ENCODE results near the gene DET1.
A peak's percentile ranks its signal among the peaks of the same experiment; 100 is the strongest.
"Not testable (repeated sequence)": the region's sequence is repeated elsewhere in the genome, so short reads cannot be mapped to it uniquely, and the experiment has no call there.

Gene DET1

GRCh38 chr15:88491158-88491557, 55.3 kb downstream of the DET1 start:
- DNase-seq = no peak

GRCh38 chr15:88490036-88490435, 56.4 kb downstream of the DET1 start:
- no peak for DNase-seq

GRCh38 chr15:88489321-88489720, 57.2 kb downstream of the DET1 start:
- no peak for DNase-seq

GRCh38 chr15:88487796-88488523, 58.5 kb downstream of the DET1 start:
- no peak for DNase-seq

GRCh38 chr15:88487178-88487795, 59.2 kb downstream of the DET1 start:
- no peak for DNase-seq

- DNase-seq = no peak
Measured at GRCh38 chr15:88484682-88485331, 61.7 kb downstream of the DET1 start.

GRCh38 chr15:88482263-88482662, 64.2 kb downstream of the DET1 start:
- DNase-seq = no peak

- DNase-seq = no peak
Measured at GRCh38 chr15:88480981-88481380, 65.5 kb downstream of the DET1 start.

- no peak for DNase-seq
Measured at GRCh38 chr15:88479169-88479568, 67.3 kb downstream of the DET1 start.

GRCh38 chr15:88477904-88478303, 68.6 kb downstream of the DET1 start:
- no peak for DNase-seq

GRCh38 chr15:88477126-88477525, 69.4 kb downstream of the DET1 start:
- DNase-seq = no peak

GRCh38 chr15:88476635-88477060, 69.8 kb downstream of the DET1 start:
- no peak for DNase-seq

GRCh38 chr15:88473661-88474293, 72.7 kb downstream of the DET1 start:
- not testable (repeated sequence) for DNase-seq

- no peak for DNase-seq
Measured at GRCh38 chr15:88472225-88472624, 74.3 kb downstream of the DET1 start.

- no peak for DNase-seq
Measured at GRCh38 chr15:88470625-88471372, 75.7 kb downstream of the DET1 start.

GRCh38 chr15:88469321-88469720, 77.2 kb downstream of the DET1 start:
- DNase-seq = no peak

- not testable (repeated sequence) for DNase-seq
Measured at GRCh38 chr15:88468721-88469120, 77.8 kb downstream of the DET1 start.

GRCh38 chr15:88467935-88468528, 78.4 kb downstream of the DET1 start:
- no peak for DNase-seq

GRCh38 chr15:88467073-88467934, 79.2 kb downstream of the DET1 start, which contains the start of the genes MRPL46 and MRPS11:
Gene MRPL46 (minus strand): TSS chr15:88467388. CDS start chr15:88467377, 11 bp downstream.
Gene MRPS11 (plus strand): TSS chr15:88467708. CDS start chr15:88467718, 10 bp downstream.
- peak; percentile 89 for DNase-seq

- DNase-seq = no peak
Measured at GRCh38 chr15:88465633-88466224, 80.8 kb downstream of the DET1 start.

All from activated T-cell treated with anti-CD3 and anti-CD28 coated beads, Interleukin-2, amount 50 U/mL, for 1 hour (primary cell).